Measurements from ENCODE around the gene RHBDL1. TPM values are rescaled to one million over a fixed set of nuclear protein-coding genes. Genes with fewer than 3 reads are reported as not detected.

Gene RHBDL1
- total and polyA plus RNA-seq, 4 donors, result 0.35 to 0.84 (median 0.70) TPM

DNA sequence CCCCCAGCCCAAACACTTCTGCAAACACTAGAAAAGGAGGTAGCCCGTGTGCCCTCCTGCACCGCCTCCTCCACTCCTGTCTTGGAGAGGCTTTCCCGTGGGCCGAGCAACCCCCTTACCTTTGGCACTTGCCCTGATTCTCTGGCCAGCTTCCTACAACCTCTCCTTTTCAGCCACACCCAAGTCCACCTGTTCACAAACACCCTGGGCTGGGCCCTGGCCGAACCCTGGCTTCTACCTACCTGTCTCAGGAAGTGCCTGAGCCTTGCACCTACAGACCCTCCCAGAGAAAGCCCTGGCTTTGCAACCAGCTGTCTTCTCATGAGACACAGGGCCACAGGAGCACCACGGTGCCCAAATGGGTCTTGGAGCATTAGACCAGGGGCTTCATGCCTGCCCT, 43.5 kb downstream of the RHBDL1 start:
- DNase-seq (ENCODE audit: low spot score), result no peak
- H3K27me3 ChIP-seq (ENCODE audit: control insufficient read depth in 4 of 4, insufficient read depth in 4 of 4, low read length in 3 of 4), result no peaks in the 10 kb centered on the region
- H3K4me3 ChIP-seq (ENCODE audit: low read depth in 1 of 3, low read length in 3 of 3), result no peak overlapping the region
- no peaks in the 10 kb centered on the region for H3K9me3 ChIP-seq (ENCODE audit: control insufficient read depth in 4 of 4, low read length in 3 of 4)
- peaks cover 0 to 2% (median 0%) of the 10 kb centered on the region in 4 donors for H3K36me3 ChIP-seq (ENCODE audit: control insufficient read depth in 4 of 4, insufficient read depth in 3 of 4, low read depth in 1 of 4, low read length in 3 of 4)
- H3K4me1 ChIP-seq (ENCODE audit: control insufficient read depth in 4 of 4, insufficient read depth in 4 of 4, low read length in 3 of 4), result peaks cover 25 to 46% (median 37%) of the 10 kb centered on the region in 4 donors
- TF ChIP-seq RAD21 (IDR thresholded peaks at IDR 0.05) (no peak), YY1 (IDR thresholded peaks at IDR 0.05) (no peak), FOXA1 (IDR thresholded peaks at IDR 0.05) (no peak), NR2F2 (IDR thresholded peaks at IDR 0.05) (no peak), GABPA (IDR thresholded peaks at IDR 0.05 in 1 of 2, conservative IDR thresholded peaks at IDR 0.05 in 1 of 2) (no peak), SP1 (IDR thresholded peaks at IDR 0.05) (no peak), HNF4G (IDR thresholded peaks at IDR 0.05) (no peak), EGR1 (IDR thresholded peaks at IDR 0.05; ENCODE audit: low read depth in 2 of 2) (no peak), CTCF (IDR thresholded peaks at IDR 0.05; ENCODE audit: low read depth, low read length, missing input control) (no peak), ATF3 (IDR thresholded peaks at IDR 0.05) (no peak), RXRA (IDR thresholded peaks at IDR 0.05) (no peak), REST (IDR thresholded peaks at IDR 0.05) (no peak)
- TF ChIP-seq, protein P1, sequence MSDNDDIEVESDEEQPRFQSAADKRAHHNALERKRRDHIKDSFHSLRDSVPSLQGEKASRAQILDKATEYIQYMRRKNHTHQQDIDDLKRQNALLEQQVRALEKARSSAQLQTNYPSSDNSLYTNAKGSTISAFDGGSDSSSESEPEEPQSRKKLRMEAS (IDR thresholded peaks at IDR 0.05), result no peak
- TF ChIP-seq, protein P2, sequence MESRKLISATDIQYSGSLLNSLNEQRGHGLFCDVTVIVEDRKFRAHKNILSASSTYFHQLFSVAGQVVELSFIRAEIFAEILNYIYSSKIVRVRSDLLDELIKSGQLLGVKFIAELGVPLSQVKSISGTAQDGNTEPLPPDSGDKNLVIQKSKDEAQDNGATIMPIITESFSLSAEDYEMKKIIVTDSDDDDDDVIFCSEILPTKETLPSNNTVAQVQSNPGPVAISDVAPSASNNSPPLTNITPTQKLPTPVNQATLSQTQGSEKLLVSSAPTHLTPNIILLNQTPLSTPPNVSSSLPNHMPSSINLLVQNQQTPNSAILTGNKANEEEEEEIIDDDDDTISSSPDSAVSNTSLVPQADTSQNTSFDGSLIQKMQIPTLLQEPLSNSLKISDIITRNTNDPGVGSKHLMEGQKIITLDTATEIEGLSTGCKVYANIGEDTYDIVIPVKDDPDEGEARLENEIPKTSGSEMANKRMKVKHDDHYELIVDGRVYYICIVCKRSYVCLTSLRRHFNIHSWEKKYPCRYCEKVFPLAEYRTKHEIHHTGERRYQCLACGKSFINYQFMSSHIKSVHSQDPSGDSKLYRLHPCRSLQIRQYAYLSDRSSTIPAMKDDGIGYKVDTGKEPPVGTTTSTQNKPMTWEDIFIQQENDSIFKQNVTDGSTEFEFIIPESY (IDR thresholded peaks at IDR 0.05), result no peak
- no peak overlapping the region for H3K27ac ChIP-seq (ENCODE audit: low read depth in 1 of 2, low read length in 2 of 2)
- H3K9ac ChIP-seq (ENCODE audit: low read depth in 1 of 2, low read length in 2 of 2), result no peak overlapping the region
- 83% methylated on average over 6 of the region's 6 CpGs for WGBS

GRCh38 chr16:719815-720446, 44.5 kb downstream of the RHBDL1 start:
- peak overlapping the region in 1 of 2 donors; percentile 84 for H3K27ac ChIP-seq (ENCODE audit: low read depth in 1 of 2, low read length in 2 of 2)
- H3K9me3 ChIP-seq (ENCODE audit: control insufficient read depth in 4 of 4, low read length in 3 of 4), result no peaks in the 10 kb centered on the region
- H3K27me3 ChIP-seq (ENCODE audit: control insufficient read depth in 4 of 4, insufficient read depth in 4 of 4, low read length in 3 of 4), result no peaks in the 10 kb centered on the region
- TF ChIP-seq FOXA2 (IDR thresholded peaks at IDR 0.05) (no peak), CTCF (IDR thresholded peaks at IDR 0.05; ENCODE audit: low read depth, low read length, missing input control) (no peak), REST (IDR thresholded peaks at IDR 0.05) (no peak)
- peak overlapping the region; percentile 73 to 86 (median 82) for H3K4me3 ChIP-seq (ENCODE audit: low read depth in 1 of 3, low read length in 3 of 3)
- H3K9ac ChIP-seq (ENCODE audit: low read depth in 1 of 2, low read length in 2 of 2), result peak overlapping the region in 1 of 2 donors; percentile 87
- peaks cover 25 to 39% (median 35%) of the 10 kb centered on the region in 4 donors for H3K4me1 ChIP-seq (ENCODE audit: control insufficient read depth in 4 of 4, insufficient read depth in 4 of 4, low read length in 3 of 4)
- peaks cover 0 to 2% (median 0%) of the 10 kb centered on the region in 4 donors for H3K36me3 ChIP-seq (ENCODE audit: control insufficient read depth in 4 of 4, insufficient read depth in 3 of 4, low read depth in 1 of 4, low read length in 3 of 4)
- no peak for DNase-seq (ENCODE audit: low spot score)
- 19% methylated on average over 16 of the region's 16 CpGs for WGBS

Measured in liver (tissue), 9 donors.